Umbilical cord (tissue), 2 donors: ENCODE results near the gene CYB561D1. TPM values are rescaled to one million over a fixed set of nuclear protein-coding genes. Genes with fewer than 3 reads are reported as not detected.

ENCODE experiments used
- DNase-seq: peaks from one replicate; pipeline ENCODE4 v3.0.0-alpha.2; 2015; ENCODE audit warnings: low spot score
- total RNA-seq: library from RNA; depleted of rRNA; stranded (reverse); fragments of >200 nt; gene quantifications from one replicate; pipeline ENCODE4 v1.2.3, GENCODE V29; 2014; ENCODE audit warnings: low replicate concordance; ENCODE audit not compliant: insufficient read depth

CYB561D1 gene
- total RNA-seq, 1 donor from 2014 or later, result 6.7 TPM

GRCh38 chr1:109527846-109528695 lies 34.2 kb downstream of the CYB561D1 start:
- DNase-seq, result no peak

GRCh38 chr1:109528712-109529111 lies 34.8 kb downstream of the CYB561D1 start:
- DNase-seq, result no peak

GRCh38 chr1:109529881-109530456 lies 36.1 kb downstream of the CYB561D1 start:
- no peak for DNase-seq

GRCh38 chr1:109530457-109531087 lies 36.7 kb downstream of the CYB561D1 start:
- DNase-seq, result no peak

- DNase-seq, result no peak
Observed at GRCh38 chr1:109531380-109531779, 37.5 kb downstream of the CYB561D1 start.

- DNase-seq, result no peak
Observed at GRCh38 chr1:109531826-109532364, 38.0 kb downstream of the CYB561D1 start.

GRCh38 chr1:109532365-109533136 lies 38.7 kb downstream of the CYB561D1 start:
- DNase-seq, result peak; percentile 77

- DNase-seq, result no peak
Observed at GRCh38 chr1:109534307-109534858, 40.5 kb downstream of the CYB561D1 start.

- no peak for DNase-seq
Observed at GRCh38 chr1:109535481-109535880, 41.6 kb downstream of the CYB561D1 start.

GRCh38 chr1:109535971-109536491 lies 42.1 kb downstream of the CYB561D1 start:
- peak; percentile 20 for DNase-seq

- no peak for DNase-seq
Observed at GRCh38 chr1:109537450-109538178, 43.7 kb downstream of the CYB561D1 start.

GRCh38 chr1:109538827-109539555 lies 45.1 kb downstream of the CYB561D1 start:
- DNase-seq, result no peak

- DNase-seq, result no peak
Observed at GRCh38 chr1:109539676-109540075, 45.8 kb downstream of the CYB561D1 start, which contains the start of gene GPR61. TSS of gene GPR61 (plus strand) at chr1:109539872. CDS start at chr1:109543023, 3,151 bp downstream.

GRCh38 chr1:109541102-109541501 lies 47.2 kb downstream of the CYB561D1 start:
- no peak for DNase-seq

- no peak for DNase-seq
Observed at GRCh38 chr1:109542657-109543056, 48.8 kb downstream of the CYB561D1 start.

GRCh38 chr1:109543283-109543987 lies 49.5 kb downstream of the CYB561D1 start:
- DNase-seq, result no peak

- no peak for DNase-seq
Observed at GRCh38 chr1:109543988-109544735, 50.3 kb downstream of the CYB561D1 start.
